ENCODE data around the gene RAD51B.

DNA sequence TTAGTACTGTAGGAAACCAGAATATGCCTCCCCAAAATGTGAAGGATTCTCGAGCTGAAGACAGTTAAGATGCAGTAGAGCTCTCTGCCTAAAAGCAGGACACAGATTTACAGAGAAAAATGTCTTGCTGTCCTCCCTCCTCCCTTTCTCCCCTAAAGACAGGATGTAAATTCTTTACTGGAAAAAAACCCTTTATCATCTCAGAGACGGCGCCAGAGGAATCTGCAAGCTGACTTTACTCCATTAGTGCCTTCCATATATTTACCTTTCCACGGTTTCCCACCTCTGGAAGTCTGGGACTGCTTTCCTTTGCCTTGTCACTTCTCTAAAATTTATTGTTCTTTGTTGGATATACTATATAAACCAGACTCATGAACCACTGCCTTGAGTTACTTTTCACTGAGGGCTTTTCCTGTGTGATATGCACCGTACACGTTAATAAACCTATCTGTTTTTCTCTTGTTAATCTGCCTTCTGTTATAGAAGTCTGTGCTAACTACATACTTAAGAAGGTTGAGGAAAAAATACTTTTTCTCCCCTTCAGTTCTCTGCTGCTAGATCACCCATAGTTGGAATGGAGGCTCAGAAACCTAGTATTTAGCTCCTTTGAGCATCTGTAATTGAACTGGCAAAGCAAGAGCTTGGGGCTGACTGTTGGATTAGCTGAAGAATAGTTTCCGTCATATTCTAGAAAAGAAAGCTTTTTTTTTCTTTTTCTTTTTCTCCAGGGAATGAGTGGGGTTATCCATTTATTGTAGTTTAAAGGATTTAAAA lies 99.9 kb downstream of the RAD51B start:
- TF ChIP-seq POLR2AphosphoS5 (IDR thresholded peaks at IDR 0.05; ENCODE audit: low read depth), result no peak
- TF ChIP-seq, protein P1, sequence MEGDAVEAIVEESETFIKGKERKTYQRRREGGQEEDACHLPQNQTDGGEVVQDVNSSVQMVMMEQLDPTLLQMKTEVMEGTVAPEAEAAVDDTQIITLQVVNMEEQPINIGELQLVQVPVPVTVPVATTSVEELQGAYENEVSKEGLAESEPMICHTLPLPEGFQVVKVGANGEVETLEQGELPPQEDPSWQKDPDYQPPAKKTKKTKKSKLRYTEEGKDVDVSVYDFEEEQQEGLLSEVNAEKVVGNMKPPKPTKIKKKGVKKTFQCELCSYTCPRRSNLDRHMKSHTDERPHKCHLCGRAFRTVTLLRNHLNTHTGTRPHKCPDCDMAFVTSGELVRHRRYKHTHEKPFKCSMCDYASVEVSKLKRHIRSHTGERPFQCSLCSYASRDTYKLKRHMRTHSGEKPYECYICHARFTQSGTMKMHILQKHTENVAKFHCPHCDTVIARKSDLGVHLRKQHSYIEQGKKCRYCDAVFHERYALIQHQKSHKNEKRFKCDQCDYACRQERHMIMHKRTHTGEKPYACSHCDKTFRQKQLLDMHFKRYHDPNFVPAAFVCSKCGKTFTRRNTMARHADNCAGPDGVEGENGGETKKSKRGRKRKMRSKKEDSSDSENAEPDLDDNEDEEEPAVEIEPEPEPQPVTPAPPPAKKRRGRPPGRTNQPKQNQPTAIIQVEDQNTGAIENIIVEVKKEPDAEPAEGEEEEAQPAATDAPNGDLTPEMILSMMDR (IDR thresholded peaks at IDR 0.05; ENCODE audit: insufficient read depth, low read length), result no peak
- TF ChIP-seq, protein P2, sequence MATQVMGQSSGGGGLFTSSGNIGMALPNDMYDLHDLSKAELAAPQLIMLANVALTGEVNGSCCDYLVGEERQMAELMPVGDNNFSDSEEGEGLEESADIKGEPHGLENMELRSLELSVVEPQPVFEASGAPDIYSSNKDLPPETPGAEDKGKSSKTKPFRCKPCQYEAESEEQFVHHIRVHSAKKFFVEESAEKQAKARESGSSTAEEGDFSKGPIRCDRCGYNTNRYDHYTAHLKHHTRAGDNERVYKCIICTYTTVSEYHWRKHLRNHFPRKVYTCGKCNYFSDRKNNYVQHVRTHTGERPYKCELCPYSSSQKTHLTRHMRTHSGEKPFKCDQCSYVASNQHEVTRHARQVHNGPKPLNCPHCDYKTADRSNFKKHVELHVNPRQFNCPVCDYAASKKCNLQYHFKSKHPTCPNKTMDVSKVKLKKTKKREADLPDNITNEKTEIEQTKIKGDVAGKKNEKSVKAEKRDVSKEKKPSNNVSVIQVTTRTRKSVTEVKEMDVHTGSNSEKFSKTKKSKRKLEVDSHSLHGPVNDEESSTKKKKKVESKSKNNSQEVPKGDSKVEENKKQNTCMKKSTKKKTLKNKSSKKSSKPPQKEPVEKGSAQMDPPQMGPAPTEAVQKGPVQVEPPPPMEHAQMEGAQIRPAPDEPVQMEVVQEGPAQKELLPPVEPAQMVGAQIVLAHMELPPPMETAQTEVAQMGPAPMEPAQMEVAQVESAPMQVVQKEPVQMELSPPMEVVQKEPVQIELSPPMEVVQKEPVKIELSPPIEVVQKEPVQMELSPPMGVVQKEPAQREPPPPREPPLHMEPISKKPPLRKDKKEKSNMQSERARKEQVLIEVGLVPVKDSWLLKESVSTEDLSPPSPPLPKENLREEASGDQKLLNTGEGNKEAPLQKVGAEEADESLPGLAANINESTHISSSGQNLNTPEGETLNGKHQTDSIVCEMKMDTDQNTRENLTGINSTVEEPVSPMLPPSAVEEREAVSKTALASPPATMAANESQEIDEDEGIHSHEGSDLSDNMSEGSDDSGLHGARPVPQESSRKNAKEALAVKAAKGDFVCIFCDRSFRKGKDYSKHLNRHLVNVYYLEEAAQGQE (IDR thresholded peaks at IDR 0.05; ENCODE audit: insufficient replicate concordance, low read depth), result no peak

Measured in HL-60 (cell line).